ENCODE data around the gene DLG3. TPM values are rescaled to one million over a fixed set of nuclear protein-coding genes. Genes with fewer than 3 reads are reported as not detected.

Gene DLG3
- total RNA-seq, 2 experiments from 2014 or later: 6.6 to 9.0 TPM

DNA sequence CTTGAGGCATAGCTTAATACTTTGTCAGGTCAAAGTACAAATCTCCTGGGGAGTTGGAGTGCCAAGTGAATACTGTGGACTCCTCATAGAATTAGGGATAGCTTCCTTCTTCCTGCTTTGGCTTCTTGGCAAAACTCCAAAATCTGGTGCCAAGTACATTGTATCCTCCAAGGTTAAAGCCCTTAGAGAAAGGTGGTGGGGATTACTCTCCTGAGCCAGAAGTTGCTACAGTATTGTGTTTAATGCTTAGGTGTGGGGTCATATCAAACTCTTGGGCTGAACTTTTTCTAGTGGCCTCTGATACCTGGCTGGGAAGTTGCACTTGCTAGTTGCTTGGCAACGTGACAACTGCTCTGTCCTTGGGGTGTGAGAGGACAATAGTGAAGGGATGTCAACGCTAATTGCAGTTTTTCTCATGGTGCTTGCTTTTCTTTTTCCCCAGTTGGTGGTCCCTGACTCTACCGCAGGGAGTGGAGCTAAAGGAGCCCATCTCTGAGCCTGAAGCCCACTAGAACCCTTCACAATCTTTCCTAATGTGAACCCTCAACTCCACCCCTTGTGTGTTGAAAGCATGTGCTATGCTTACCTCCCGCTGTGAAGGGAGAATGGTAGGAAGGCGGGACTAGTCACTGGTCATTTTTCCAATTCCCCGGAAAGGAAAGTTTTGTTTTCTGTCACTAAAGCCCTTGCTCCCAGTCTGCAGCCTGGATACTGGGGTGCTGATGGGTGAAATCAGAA is 35.5 kb downstream of the DLG3 start:
- H3K27me3 Mint-ChIP-seq: no peaks in the 10 kb centered on the region
- H3K4me3 Mint-ChIP-seq: no peak overlapping the region
- H3K9me3 ChIP-seq (ENCODE audit: control insufficient read depth in 1 of 2, insufficient read depth in 1 of 2, low read length in 2 of 2): no peaks in the 10 kb centered on the region
- peaks cover 17% of the 10 kb centered on the region for H3K36me3 Mint-ChIP-seq (ENCODE audit: low read depth)
- ChIA-PET CTCF (interaction anchor here (0.6 kb wide), 1 partner anchor 18 kb away, joined by 3 read pairs; no protein-coding TSS in a partner anchor), POLR2A (no interaction called here)
- H3K27ac ChIP-seq (ENCODE audit: low read depth in 1 of 2, low read length in 2 of 2): no peak overlapping the region
- no peak overlapping the region for H3K4me3 ChIP-seq (ENCODE audit: low read length)
- H3K27me3 ChIP-seq (ENCODE audit: control insufficient read depth in 1 of 2, insufficient read depth in 2 of 2, low read length in 2 of 2): no peaks in the 10 kb centered on the region
- intact Hi-C loops (cut with DNase I, micrococcal nuclease): no loop called here
- H3K36me3 ChIP-seq (ENCODE audit: insufficient read depth, low read length): peaks cover 13% of the 10 kb centered on the region
- H3K9me3 Mint-ChIP-seq: no peaks in the 10 kb centered on the region
- ATAC-seq (ENCODE audit: poor library complexity) (no peak), DNase-seq (no peak)
- no peaks in the 10 kb centered on the region for H3K4me1 Mint-ChIP-seq (ENCODE audit: low read depth)
- H3K4me1 ChIP-seq (ENCODE audit: insufficient read depth, low read length): no peaks in the 10 kb centered on the region
- no peak for TF ChIP-seq CTCF (IDR thresholded peaks at IDR 0.05)
- no peak overlapping the region for H3K27ac Mint-ChIP-seq

DNA sequence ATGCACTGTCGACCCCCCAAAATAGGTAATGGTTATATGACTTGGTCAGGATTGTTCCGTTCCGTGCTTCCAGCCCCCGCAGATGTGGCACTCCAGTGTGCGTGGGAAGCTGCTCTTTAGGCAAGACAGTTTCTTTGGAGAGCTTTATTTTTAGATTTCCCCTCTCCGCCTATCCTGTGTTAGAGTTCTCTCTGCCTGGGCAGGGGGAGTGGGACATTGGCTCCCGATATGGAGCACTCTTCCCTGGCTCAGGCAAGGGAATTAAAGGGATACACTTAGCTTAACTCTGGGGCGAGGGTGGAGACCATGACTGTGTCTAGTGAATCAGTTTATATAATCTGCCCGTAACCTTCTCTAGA is 36.0 kb downstream of the DLG3 start:
- H3K4me1 ChIP-seq (ENCODE audit: insufficient read depth, low read length): no peaks in the 10 kb centered on the region
- H3K9me3 ChIP-seq (ENCODE audit: control insufficient read depth in 1 of 2, insufficient read depth in 1 of 2, low read length in 2 of 2): no peaks in the 10 kb centered on the region
- no peaks in the 10 kb centered on the region for H3K27me3 Mint-ChIP-seq
- no peak overlapping the region for H3K27ac ChIP-seq (ENCODE audit: low read depth in 1 of 2, low read length in 2 of 2)
- TF ChIP-seq CTCF (IDR thresholded peaks at IDR 0.05): no peak
- H3K36me3 ChIP-seq (ENCODE audit: insufficient read depth, low read length): peaks cover 13% of the 10 kb centered on the region
- CTCF ChIA-PET: no interaction called here
- H3K4me1 Mint-ChIP-seq (ENCODE audit: low read depth): no peaks in the 10 kb centered on the region
- ATAC-seq (ENCODE audit: poor library complexity) (no peak), DNase-seq (no peak)
- POLR2A ChIA-PET: no interaction called here
- no peak overlapping the region for H3K27ac Mint-ChIP-seq
- intact Hi-C loops (cut with DNase I, micrococcal nuclease): no loop called here
- H3K27me3 ChIP-seq (ENCODE audit: control insufficient read depth in 1 of 2, insufficient read depth in 2 of 2, low read length in 2 of 2): no peaks in the 10 kb centered on the region
- H3K9me3 Mint-ChIP-seq: no peaks in the 10 kb centered on the region
- no peak overlapping the region for H3K4me3 Mint-ChIP-seq
- peaks cover 17% of the 10 kb centered on the region for H3K36me3 Mint-ChIP-seq (ENCODE audit: low read depth)
- H3K4me3 ChIP-seq (ENCODE audit: low read length): no peak overlapping the region

DNA sequence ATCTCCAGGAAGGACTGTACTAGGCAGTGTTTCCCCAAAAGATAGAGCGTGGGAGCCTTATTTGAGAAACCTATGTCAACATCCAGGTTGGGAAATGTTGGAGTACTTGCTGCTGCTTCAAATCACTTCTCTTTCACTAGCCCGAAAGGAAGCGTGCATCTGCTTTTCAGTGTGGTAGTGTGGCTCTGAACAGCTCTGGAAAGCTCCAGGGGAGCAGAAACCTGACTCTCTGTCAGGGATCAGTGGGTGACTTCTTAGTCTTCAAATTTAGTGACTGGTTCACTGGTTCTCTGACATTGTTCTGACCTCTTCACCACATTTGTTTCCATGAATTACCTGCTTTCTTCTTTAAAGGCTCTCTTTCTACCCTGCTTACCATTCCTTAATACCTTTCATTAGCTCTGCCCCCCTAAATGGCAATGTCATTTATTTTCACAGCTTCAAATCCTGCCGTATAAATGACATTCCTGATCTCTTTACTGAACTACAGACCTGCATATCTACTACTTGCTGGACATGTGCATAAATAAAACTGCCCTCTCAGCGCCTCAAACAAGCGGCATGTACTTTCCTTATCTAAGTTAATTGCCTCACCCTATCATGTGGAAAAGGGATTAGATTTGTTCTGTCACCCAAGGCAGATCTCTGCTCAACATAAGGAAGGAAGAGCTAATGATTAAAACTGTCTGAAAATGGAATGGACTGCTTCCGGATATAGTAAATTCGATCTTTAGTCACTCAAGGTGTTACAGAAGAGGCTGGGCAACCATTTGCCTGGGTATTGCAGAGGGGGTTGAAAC is 37.0 kb downstream of the DLG3 start:
- peaks cover 17% of the 10 kb centered on the region for H3K36me3 Mint-ChIP-seq (ENCODE audit: low read depth)
- Histone ChIP-seq H3K4me3 (ENCODE audit: low read length) (no peak overlapping the region), H3K9me3 (ENCODE audit: control insufficient read depth in 1 of 2, insufficient read depth in 1 of 2, low read length in 2 of 2) (no peaks in the 10 kb centered on the region), H3K27me3 (ENCODE audit: control insufficient read depth in 1 of 2, insufficient read depth in 2 of 2, low read length in 2 of 2) (no peaks in the 10 kb centered on the region), H3K4me1 (ENCODE audit: insufficient read depth, low read length) (no peaks in the 10 kb centered on the region), H3K27ac (ENCODE audit: low read depth in 1 of 2, low read length in 2 of 2) (no peak overlapping the region), H3K36me3 (ENCODE audit: insufficient read depth, low read length) (peaks cover 14% of the 10 kb centered on the region)
- CTCF ChIA-PET: interaction anchor here (0.5 to 0.7 kb wide), 2 partner anchors 8 to 626 kb away, joined by 3 read pairs; no protein-coding TSS in a partner anchor
- no peaks in the 10 kb centered on the region for H3K9me3 Mint-ChIP-seq
- ATAC-seq (ENCODE audit: poor library complexity) (no peak), DNase-seq (no peak)
- H3K4me3 Mint-ChIP-seq: no peak overlapping the region
- POLR2A ChIA-PET: no interaction called here
- H3K27me3 Mint-ChIP-seq: no peaks in the 10 kb centered on the region
- intact Hi-C loops (cut with DNase I, micrococcal nuclease): no loop called here
- H3K27ac Mint-ChIP-seq: no peak overlapping the region
- TF ChIP-seq CTCF (IDR thresholded peaks at IDR 0.05): no peak
- no peaks in the 10 kb centered on the region for H3K4me1 Mint-ChIP-seq (ENCODE audit: low read depth)
